A549 (cell line): ENCODE results near the gene FAS. TPM values are rescaled to one million over a fixed set of nuclear protein-coding genes. Genes with fewer than 3 reads are reported as not detected.

ENCODE experiments used
- ATAC-seq, 2 experiments: fragments of 200-7000 bp in 1 of 2; fragments of >200 bp in 1 of 2; cut with Nextera tagmentation in 1 of 2; cut with Tn5 transposase in 1 of 2; 3 replicates each; pipeline versions ENCODE4 v1.8.0 to v1.9.1; 2018 to 2020; ENCODE audit warnings: mild to moderate bottlenecking in 1 of 2, moderate library complexity in 1 of 2
- CTCF ChIA-PET: fragments of 300-600 bp; sonication (Branson Sonifier 250); formaldehyde crosslinking; extraction: SDS; loops from one replicate; lab custom pipeline; 2021; ENCODE audit warnings: antibody characterized with exemption, inconsistent platforms; lab: Yijun Ruan, JAX
- POLR2A ChIA-PET: fragments of 350-600 bp; formaldehyde crosslinking; extraction: SDS; loops from one replicate; lab custom pipeline; 2021; ENCODE audit warnings: antibody characterized with exemption, inconsistent platforms; lab: Yijun Ruan, JAX
- DNase-seq, 2 experiments: peaks; one replicate each; pipeline versions ENCODE4 v3.0.0 to v3.0.0-alpha.2; 2011 to 2016; ENCODE audit warnings: low read depth in 1 of 2, low spot score in 1 of 2
- FAIRE-seq: peaks from 2 replicates; lab custom pipeline; 2011; peaks lifted over from hg19 to GRCh38; lab: Jason Lieb, UNC
- H3K27ac ChIP-seq, 2 experiments: fragments of >200 bp; sonication (Bioruptor Twin); formaldehyde crosslinking; 3 replicates each; pipeline ENCODE4 v1.5.1; 2016 to 2017
- H3K4me1 ChIP-seq: fragments of >200 bp; sonication (Bioruptor Twin); formaldehyde crosslinking; 3 replicates; pipeline ENCODE4 v1.6.1; 2016
- H3K4me2 ChIP-seq: fragments of >200 bp; sonication (Bioruptor Twin); formaldehyde crosslinking; 3 replicates; pipeline ENCODE4 v1.6.1; 2016
- H3K4me3 ChIP-seq: fragments of >200 bp; sonication (Bioruptor Twin); formaldehyde crosslinking; 3 replicates; pipeline ENCODE4 v1.5.1; 2016
- H3K9me3 ChIP-seq: fragments of >200 bp; sonication (Bioruptor Twin); formaldehyde crosslinking; 3 replicates; pipeline ENCODE4 v1.6.1; 2016
- CBX2 ChIP-seq: fragments of 200-600 bp; sonication (generic); IDR thresholded peaks from 2 replicates; pipeline ENCODE4 v1.6.1; 2016; ENCODE audit warnings: low read depth, mild to moderate bottlenecking, borderline replicate concordance
- CEBPB ChIP-seq, 2 experiments: fragments of >200 bp in 1 of 2; sonication (Bioruptor Twin) in 1 of 2; formaldehyde crosslinking in 1 of 2; IDR thresholded peaks; 2 replicates each; pipeline ENCODE4 v1.6.1; 2012 to 2016
- CHD2 ChIP-seq: fragments of 150-350 bp; IDR thresholded peaks from 2 replicates; pipeline ENCODE4 v1.6.1; 2014; ENCODE audit warnings: low read length; ENCODE audit not compliant: partially characterized antibody
- EHMT2 ChIP-seq: fragments of 200-600 bp; sonication (generic); IDR thresholded peaks from 2 replicates; pipeline ENCODE4 v1.6.1; 2016; ENCODE audit warnings: antibody characterized with exemption, low read depth, mild to moderate bottlenecking, moderate library complexity
- FOSB ChIP-seq: fragments of 250-450 bp; sonication (Bioruptor Pico); IDR thresholded peaks from 2 replicates; pipeline ENCODE4 v1.5.0; 2020; ENCODE audit warnings: mild to moderate bottlenecking, moderate library complexity
- FOSL2 ChIP-seq, 2 experiments: fragments of 450-650 bp in 1 of 2; fragments of >200 bp in 1 of 2; sonication (Bioruptor Twin) in 1 of 2; formaldehyde crosslinking; IDR thresholded peaks; 2 replicates each; pipeline versions ENCODE4 v1.5.0 to v1.6.1; 2016 to 2020; ENCODE audit warnings: mild to moderate bottlenecking in 1 of 2, moderate library complexity in 1 of 2
- FOXS1 ChIP-seq: fragments of 250-450 bp; sonication (Bioruptor Pico); IDR thresholded peaks from 2 replicates; pipeline ENCODE4 v1.5.0; 2020; ENCODE audit warnings: mild to moderate bottlenecking, moderate library complexity
- HEYL ChIP-seq: fragments of 250-450 bp; sonication (Bioruptor Pico); IDR thresholded peaks from 2 replicates; pipeline ENCODE4 v1.8.0; 2021; ENCODE audit warnings: mild to moderate bottlenecking, moderate library complexity
- HOXA7 ChIP-seq: fragments of 250-450 bp; sonication (Bioruptor Pico); IDR thresholded peaks from 2 replicates; pipeline ENCODE4 v1.5.0; 2020; ENCODE audit warnings: mild to moderate bottlenecking, moderate library complexity
- JUN ChIP-seq, 2 experiments: fragments of >200 bp; sonication (Bioruptor Twin); formaldehyde crosslinking; IDR thresholded peaks; 2 replicates in 1 of 2; 3 replicates in 1 of 2; pipeline ENCODE4 v1.6.1; 2016 to 2017
- JUNB ChIP-seq: fragments of >200 bp; sonication (Bioruptor Twin); formaldehyde crosslinking; IDR thresholded peaks from 2 replicates; pipeline ENCODE4 v1.6.1; 2016
- KDM1A ChIP-seq: fragments of 200-600 bp; sonication (generic); IDR thresholded peaks from 2 replicates; pipeline ENCODE4 v1.6.1; 2016; ENCODE audit warnings: low read depth, mild to moderate bottlenecking
- MAZ ChIP-seq: fragments of 150-350 bp; IDR thresholded peaks from 2 replicates; pipeline ENCODE4 v1.6.1; 2014; ENCODE audit warnings: antibody characterized with exemption, low read depth, low read length, borderline replicate concordance
- PHF8 ChIP-seq: fragments of 200-600 bp; sonication (generic); IDR thresholded peaks from 2 replicates; pipeline ENCODE4 v1.6.1; 2016; ENCODE audit warnings: low read depth, mild to moderate bottlenecking, antibody characterized with exemption, moderate library complexity, borderline replicate concordance
- POLR2A ChIP-seq: IDR thresholded peaks from 2 replicates; pipeline ENCODE4 v1.6.1; 2012; ENCODE audit warnings: mild to moderate bottlenecking, low read length
- POLR2AphosphoS2 ChIP-seq: conservative IDR thresholded peaks from 2 replicates; pipeline ENCODE4 v1.6.1; 2012; ENCODE audit warnings: low read length, improper control_type of control experiment, inconsistent platforms
- TP53 ChIP-seq: fragments of 250-450 bp; sonication (Bioruptor Pico); IDR thresholded peaks from 2 replicates; pipeline ENCODE4 v1.5.0; 2021; ENCODE audit warnings: mild to moderate bottlenecking, moderate library complexity
- ZFP36 ChIP-seq: fragments of 450-650 bp; IDR thresholded peaks from 2 replicates; pipeline ENCODE4 v1.6.1; 2014; ENCODE audit warnings: borderline replicate concordance; ENCODE audit not compliant: partially characterized antibody
- WGBS: methylation state at CpG from one replicate; pipeline ENCODE4 v1.1.6; 2017; ENCODE audit errors: missing lambda C conversion rate; 5-methylcytosine and 5-hydroxymethylcytosine counted together
- polyA minus RNA-seq: library from RNA; depleted of rRNA, polyadenylated mRNA; stranded (reverse); fragments of >200 nt; gene quantifications from 2 replicates; pipeline ENCODE4 v1.2.3, GENCODE V29; 2011; rRNA and poly(A)+ RNA removed
- polyA plus RNA-seq, 4 experiments: library from polyadenylated mRNA; depleted of rRNA in 3 of 4; stranded (reverse); fragments of >200 nt; fragmentation: RNase III in 1 of 4; extraction: RNeasy Plus Mini Kit Qiagen cat#74134 plus additional on column Dnase treatment in 1 of 4; gene quantifications; 2 replicates in 3 of 4; 3 replicates in 1 of 4; pipeline ENCODE4 v1.2.3, GENCODE V29; 2011 to 2017
- TF ChIP-seq, protein P1 (sequence below): IDR thresholded peaks from 2 replicates; pipeline ENCODE4 v1.6.1; 2012
- TF ChIP-seq, protein P2 (sequence below): IDR thresholded peaks from 2 replicates; pipeline ENCODE4 v1.6.1; 2012
- TF ChIP-seq, protein P3 (sequence below): fragments of 250-450 bp; sonication (Bioruptor Pico); IDR thresholded peaks from 2 replicates; pipeline ENCODE4 v1.5.0; 2020; ENCODE audit warnings: low read depth, mild to moderate bottlenecking, moderate library complexity
- TF ChIP-seq, protein P4 (sequence below): fragments of >200 bp; sonication (Bioruptor Twin); formaldehyde crosslinking; IDR thresholded peaks from 3 replicates; pipeline ENCODE4 v1.6.1; 2016
- TF ChIP-seq, protein P5 (sequence below): IDR thresholded peaks from 2 replicates; pipeline ENCODE4 v1.6.1; 2012; ENCODE audit warnings: low read depth, borderline replicate concordance

FAS gene
- 29.5 and 30.1 TPM in 2 replicates for polyA plus RNA-seq (2011; rRNA removed)
- polyA plus RNA-seq (2012; cell fraction: cytosol; rRNA removed): 5.6 and 6.7 TPM in 2 replicates
- 4.0 and 4.8 TPM in 2 replicates for polyA plus RNA-seq (2012; cell fraction: nucleus; rRNA removed)
- 21.0 to 24.2 TPM (median 23.4 TPM) in 3 replicates for polyA plus RNA-seq (2017; fragmentation: RNase III; extraction: RNeasy Plus Mini Kit Qiagen cat#74134 plus additional on column Dnase treatment)
- polyA minus RNA-seq: 11.5 and 17.0 TPM in 2 replicates

DNA sequence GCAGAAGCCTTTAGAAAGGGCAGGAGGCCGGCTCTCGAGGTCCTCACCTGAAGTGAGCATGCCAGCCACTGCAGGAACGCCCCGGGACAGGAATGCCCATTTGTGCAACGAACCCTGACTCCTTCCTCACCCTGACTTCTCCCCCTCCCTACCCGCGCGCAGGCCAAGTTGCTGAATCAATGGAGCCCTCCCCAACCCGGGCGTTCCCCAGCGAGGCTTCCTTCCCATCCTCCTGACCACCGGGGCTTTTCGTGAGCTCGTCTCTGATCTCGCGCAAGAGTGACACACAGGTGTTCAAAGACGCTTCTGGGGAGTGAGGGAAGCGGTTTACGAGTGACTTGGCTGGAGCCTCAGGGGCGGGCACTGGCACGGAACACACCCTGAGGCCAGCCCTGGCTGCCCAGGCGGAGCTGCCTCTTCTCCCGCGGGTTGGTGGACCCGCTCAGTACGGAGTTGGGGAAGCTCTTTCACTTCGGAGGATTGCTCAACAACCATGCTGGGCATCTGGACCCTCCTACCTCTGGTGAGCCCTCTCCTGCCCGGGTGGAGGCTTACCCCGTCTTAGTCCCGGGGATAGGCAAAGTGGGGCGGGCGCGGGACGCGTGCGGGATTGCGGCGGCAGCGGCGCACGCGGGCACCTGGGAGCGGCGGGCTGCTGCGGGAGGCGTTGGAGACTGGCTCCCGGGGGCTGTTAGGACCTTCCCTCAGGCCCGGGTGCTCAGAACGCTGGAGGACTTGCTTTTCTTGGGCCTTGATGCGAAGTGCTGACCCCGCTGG lies at the start of gene FAS:
Gene FAS (plus strand): TSS at position 415 of the 777 bp plus-strand sequence. CDS start 79 bp downstream, at position 494.
- no peaks in the 10 kb centered on the region for H3K9me3 ChIP-seq
- TF ChIP-seq JUNB (no peak), KDM1A (no peak), TP53 (CRISPR knock-in tag) (no peak), FOSB (no peak), POLR2AphosphoS2 (no peak), EHMT2 (no peak), PHF8 (no peak), JUN (IDR thresholded peaks at IDR 0.05) (peak; percentile 24 to 36; a peak in 1 of 5 replicates), CBX2 (no peak), FOXS1 (no peak), CEBPB (IDR thresholded peaks at IDR 0.05) (peak in 1 of 2 experiments; percentile 84; a peak in 2 of 4 replicates), POLR2A (0 out of 2 replicates have a peak, but pooled peaks have one; percentile 33), CHD2 (no peak), HOXA7 (CRISPR knock-in tag) (no peak)
- TF ChIP-seq, protein P1, sequence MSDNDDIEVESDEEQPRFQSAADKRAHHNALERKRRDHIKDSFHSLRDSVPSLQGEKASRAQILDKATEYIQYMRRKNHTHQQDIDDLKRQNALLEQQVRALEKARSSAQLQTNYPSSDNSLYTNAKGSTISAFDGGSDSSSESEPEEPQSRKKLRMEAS: peak; percentile 21; the same call in 1 of the 2 replicates
- TF ChIP-seq, protein P2, sequence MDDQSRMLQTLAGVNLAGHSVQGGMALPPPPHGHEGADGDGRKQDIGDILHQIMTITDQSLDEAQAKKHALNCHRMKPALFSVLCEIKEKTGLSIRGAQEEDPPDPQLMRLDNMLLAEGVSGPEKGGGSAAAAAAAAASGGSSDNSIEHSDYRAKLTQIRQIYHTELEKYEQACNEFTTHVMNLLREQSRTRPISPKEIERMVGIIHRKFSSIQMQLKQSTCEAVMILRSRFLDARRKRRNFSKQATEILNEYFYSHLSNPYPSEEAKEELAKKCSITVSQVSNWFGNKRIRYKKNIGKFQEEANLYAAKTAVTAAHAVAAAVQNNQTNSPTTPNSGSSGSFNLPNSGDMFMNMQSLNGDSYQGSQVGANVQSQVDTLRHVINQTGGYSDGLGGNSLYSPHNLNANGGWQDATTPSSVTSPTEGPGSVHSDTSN: no peak
- TF ChIP-seq, protein P3, sequence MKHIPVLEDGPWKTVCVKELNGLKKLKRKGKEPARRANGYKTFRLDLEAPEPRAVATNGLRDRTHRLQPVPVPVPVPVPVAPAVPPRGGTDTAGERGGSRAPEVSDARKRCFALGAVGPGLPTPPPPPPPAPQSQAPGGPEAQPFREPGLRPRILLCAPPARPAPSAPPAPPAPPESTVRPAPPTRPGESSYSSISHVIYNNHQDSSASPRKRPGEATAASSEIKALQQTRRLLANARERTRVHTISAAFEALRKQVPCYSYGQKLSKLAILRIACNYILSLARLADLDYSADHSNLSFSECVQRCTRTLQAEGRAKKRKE (CRISPR knock-in tag): no peak
- TF ChIP-seq, protein P4, sequence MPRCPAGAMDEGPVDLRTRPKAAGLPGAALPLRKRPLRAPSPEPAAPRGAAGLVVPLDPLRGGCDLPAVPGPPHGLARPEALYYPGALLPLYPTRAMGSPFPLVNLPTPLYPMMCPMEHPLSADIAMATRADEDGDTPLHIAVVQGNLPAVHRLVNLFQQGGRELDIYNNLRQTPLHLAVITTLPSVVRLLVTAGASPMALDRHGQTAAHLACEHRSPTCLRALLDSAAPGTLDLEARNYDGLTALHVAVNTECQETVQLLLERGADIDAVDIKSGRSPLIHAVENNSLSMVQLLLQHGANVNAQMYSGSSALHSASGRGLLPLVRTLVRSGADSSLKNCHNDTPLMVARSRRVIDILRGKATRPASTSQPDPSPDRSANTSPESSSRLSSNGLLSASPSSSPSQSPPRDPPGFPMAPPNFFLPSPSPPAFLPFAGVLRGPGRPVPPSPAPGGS: no peak
- TF ChIP-seq, protein P5, sequence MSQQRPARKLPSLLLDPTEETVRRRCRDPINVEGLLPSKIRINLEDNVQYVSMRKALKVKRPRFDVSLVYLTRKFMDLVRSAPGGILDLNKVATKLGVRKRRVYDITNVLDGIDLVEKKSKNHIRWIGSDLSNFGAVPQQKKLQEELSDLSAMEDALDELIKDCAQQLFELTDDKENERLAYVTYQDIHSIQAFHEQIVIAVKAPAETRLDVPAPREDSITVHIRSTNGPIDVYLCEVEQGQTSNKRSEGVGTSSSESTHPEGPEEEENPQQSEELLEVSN: peak; percentile 61; the same call in 1 of the 2 replicates
- peak within 1 kb of the TSS; percentile 59 for H3K4me3 ChIP-seq
- peak within 1 kb of the TSS; percentile 85 to 96 for H3K27ac ChIP-seq
- peak within 1 kb of the TSS; percentile 88 for H3K4me2 ChIP-seq
- 1% methylated on average over 34 of the region's 51 CpGs for WGBS
- peaks cover 31% of the 10 kb centered on the region; the same call in 2 of the 3 replicates for H3K4me1 ChIP-seq
- DNase-seq (peak; percentile 66 to 69), ATAC-seq (peak; percentile 89 to 92), FAIRE-seq (no peak)
- POLR2A ChIA-PET: interaction anchor here (1.0 to 1.6 kb wide), 4 partner anchors 27 to 653 kb away, joined by 3 to 6 read pairs (median 3); partner anchors contain the start of gene CH25H
- CTCF ChIA-PET: interaction anchor here (0.7 to 4.1 kb wide), 14 partner anchors 12 to 225 kb away, joined by 3 to 32 read pairs (median 4); no protein-coding TSS in a partner anchor

DNA sequence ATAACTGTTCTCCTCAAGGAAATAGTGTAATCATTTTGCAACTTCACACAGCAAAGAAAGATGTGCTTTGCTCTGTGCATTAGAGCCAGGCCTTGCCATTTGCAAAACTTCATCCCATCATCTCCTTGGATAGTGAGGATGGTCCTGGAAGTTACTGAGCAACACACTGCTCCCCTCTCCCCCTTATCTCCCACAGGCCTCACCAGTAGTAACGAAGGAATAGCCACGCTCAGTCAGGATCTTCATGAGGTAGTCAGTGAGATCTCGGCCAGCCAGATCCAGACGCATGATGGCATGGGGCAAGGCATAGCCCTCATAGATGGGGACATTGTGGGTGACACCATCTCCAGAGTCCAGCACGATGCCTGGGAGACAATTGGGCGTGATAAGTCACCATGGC lies 49.6 kb upstream of the FAS start:
- Histone ChIP-seq H3K27ac (no peak overlapping the region), H3K4me2 (no peak overlapping the region), H3K9me3 (no peaks in the 10 kb centered on the region), H3K4me1 (no peaks in the 10 kb centered on the region), H3K4me3 (no peak overlapping the region)
- 88% methylated on average over 6 of the region's 6 CpGs for WGBS
- no peak for ATAC-seq
- TF ChIP-seq POLR2A: no peak
- TF ChIP-seq ZFP36: no peak
- TF ChIP-seq EHMT2: no peak
- no peak for TF ChIP-seq FOSL2 (IDR thresholded peaks at IDR 0.05)
- TF ChIP-seq FOSL2 (CRISPR knock-in tag; IDR thresholded peaks at IDR 0.05): no peak
- no peak for TF ChIP-seq CEBPB (IDR thresholded peaks at IDR 0.05)
- TF ChIP-seq HEYL (CRISPR knock-in tag): no peak
- TF ChIP-seq MAZ: no peak
- CTCF ChIA-PET: interaction anchor here (2.1 to 6.8 kb wide), 3 partner anchors 7 to 106 kb away, joined by 7 to 93 read pairs (median 36); no protein-coding TSS in a partner anchor
- no peak for FAIRE-seq
- DNase-seq: no peak
- POLR2A ChIA-PET: no interaction called here
